GM23338 (cell line): Measurements from ENCODE around the gene ASPG. TPM values are rescaled to one million over a fixed set of nuclear protein-coding genes. Genes with fewer than 3 reads are reported as not detected.

Source experiments
- CREB1 ChIP-seq: fragments of 250-450 bp; sonication (Bioruptor Pico); IDR thresholded peaks from 2 replicates; pipeline ENCODE4 v1.5.0; 2020; ENCODE audit warnings: low read depth, mild to moderate bottlenecking, moderate library complexity
- ETS1 ChIP-seq: IDR thresholded peaks from 2 replicates; pipeline ENCODE4 v1.6.1; 2016; ENCODE audit warnings: antibody characterized with exemption
- EZH2 ChIP-seq: fragments of 200-600 bp; sonication (generic); IDR thresholded peaks from one replicate; pipeline ENCODE4 v1.8.0; 2017; ENCODE audit warnings: antibody characterized with exemption, mild to moderate bottlenecking, low read depth; ENCODE audit not compliant: unreplicated experiment
- JUNB ChIP-seq: IDR thresholded peaks from one replicate; pipeline ENCODE4 v1.6.1; 2016; ENCODE audit warnings: antibody characterized with exemption; ENCODE audit not compliant: unreplicated experiment
- NANOG ChIP-seq: IDR thresholded peaks from 2 replicates; pipeline ENCODE4 v1.6.1; 2016; ENCODE audit warnings: antibody characterized with exemption, borderline replicate concordance
- POLR2AphosphoS5 ChIP-seq: IDR thresholded peaks from 2 replicates; pipeline ENCODE4 v1.6.1; 2016; ENCODE audit warnings: antibody characterized with exemption, low read depth
- STAT1 ChIP-seq: IDR thresholded peaks from one replicate; pipeline ENCODE4 v1.6.1; 2016; ENCODE audit warnings: antibody characterized with exemption; ENCODE audit not compliant: unreplicated experiment
- ZNF114 ChIP-seq: fragments of 250-450 bp; sonication (Bioruptor Pico); IDR thresholded peaks from 2 replicates; pipeline ENCODE4 v1.5.0; 2020; ENCODE audit warnings: mild to moderate bottlenecking, moderate library complexity
- ZNF331 ChIP-seq: fragments of 250-450 bp; sonication (Bioruptor Pico); IDR thresholded peaks from 2 replicates; pipeline ENCODE4 v1.5.0; 2020; ENCODE audit warnings: low read depth, mild to moderate bottlenecking, moderate library complexity
- polyA plus RNA-seq: library from polyadenylated mRNA; unstranded; fragments of >200 nt; fragmentation: Nextera tagmentation; extraction: Ambion mirVana; gene quantifications from 2 replicates; pipeline ENCODE4 v1.2.1, GENCODE V29; 2016
- total RNA-seq: library from RNA; depleted of rRNA; stranded (reverse); fragments of >200 nt; shearing (Covaris generic); gene quantifications from 2 replicates; pipeline ENCODE4 v1.2.3, GENCODE V29; 2014
- TF ChIP-seq, protein P1 (sequence below): IDR thresholded peaks from one replicate; pipeline ENCODE4 v1.6.1; 2018; ENCODE audit warnings: antibody characterized with exemption; ENCODE audit not compliant: unreplicated experiment
- TF ChIP-seq, protein P2 (sequence below), 2 experiments: fragments of 200-600 bp in 1 of 2; sonication (generic) in 1 of 2; conservative IDR thresholded peaks; 2 replicates each; pipeline versions ENCODE4 v1.5.1 to v1.6.1; 2016 to 2017; ENCODE audit warnings: antibody characterized with exemption in 2 of 2, low read depth in 2 of 2, mild to moderate bottlenecking in 2 of 2, moderate library complexity in 1 of 2

Gene ASPG
- total and polyA plus RNA-seq, 2 experiments from 2014 or later = 0.61 to 6.2 TPM

- TF ChIP-seq, protein P1, sequence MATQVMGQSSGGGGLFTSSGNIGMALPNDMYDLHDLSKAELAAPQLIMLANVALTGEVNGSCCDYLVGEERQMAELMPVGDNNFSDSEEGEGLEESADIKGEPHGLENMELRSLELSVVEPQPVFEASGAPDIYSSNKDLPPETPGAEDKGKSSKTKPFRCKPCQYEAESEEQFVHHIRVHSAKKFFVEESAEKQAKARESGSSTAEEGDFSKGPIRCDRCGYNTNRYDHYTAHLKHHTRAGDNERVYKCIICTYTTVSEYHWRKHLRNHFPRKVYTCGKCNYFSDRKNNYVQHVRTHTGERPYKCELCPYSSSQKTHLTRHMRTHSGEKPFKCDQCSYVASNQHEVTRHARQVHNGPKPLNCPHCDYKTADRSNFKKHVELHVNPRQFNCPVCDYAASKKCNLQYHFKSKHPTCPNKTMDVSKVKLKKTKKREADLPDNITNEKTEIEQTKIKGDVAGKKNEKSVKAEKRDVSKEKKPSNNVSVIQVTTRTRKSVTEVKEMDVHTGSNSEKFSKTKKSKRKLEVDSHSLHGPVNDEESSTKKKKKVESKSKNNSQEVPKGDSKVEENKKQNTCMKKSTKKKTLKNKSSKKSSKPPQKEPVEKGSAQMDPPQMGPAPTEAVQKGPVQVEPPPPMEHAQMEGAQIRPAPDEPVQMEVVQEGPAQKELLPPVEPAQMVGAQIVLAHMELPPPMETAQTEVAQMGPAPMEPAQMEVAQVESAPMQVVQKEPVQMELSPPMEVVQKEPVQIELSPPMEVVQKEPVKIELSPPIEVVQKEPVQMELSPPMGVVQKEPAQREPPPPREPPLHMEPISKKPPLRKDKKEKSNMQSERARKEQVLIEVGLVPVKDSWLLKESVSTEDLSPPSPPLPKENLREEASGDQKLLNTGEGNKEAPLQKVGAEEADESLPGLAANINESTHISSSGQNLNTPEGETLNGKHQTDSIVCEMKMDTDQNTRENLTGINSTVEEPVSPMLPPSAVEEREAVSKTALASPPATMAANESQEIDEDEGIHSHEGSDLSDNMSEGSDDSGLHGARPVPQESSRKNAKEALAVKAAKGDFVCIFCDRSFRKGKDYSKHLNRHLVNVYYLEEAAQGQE = no peak
- TF ChIP-seq EZH2 = no peak
- TF ChIP-seq JUNB = no peak
- no peak for TF ChIP-seq NANOG
- TF ChIP-seq ZNF331 = no peak
- TF ChIP-seq, protein P2, sequence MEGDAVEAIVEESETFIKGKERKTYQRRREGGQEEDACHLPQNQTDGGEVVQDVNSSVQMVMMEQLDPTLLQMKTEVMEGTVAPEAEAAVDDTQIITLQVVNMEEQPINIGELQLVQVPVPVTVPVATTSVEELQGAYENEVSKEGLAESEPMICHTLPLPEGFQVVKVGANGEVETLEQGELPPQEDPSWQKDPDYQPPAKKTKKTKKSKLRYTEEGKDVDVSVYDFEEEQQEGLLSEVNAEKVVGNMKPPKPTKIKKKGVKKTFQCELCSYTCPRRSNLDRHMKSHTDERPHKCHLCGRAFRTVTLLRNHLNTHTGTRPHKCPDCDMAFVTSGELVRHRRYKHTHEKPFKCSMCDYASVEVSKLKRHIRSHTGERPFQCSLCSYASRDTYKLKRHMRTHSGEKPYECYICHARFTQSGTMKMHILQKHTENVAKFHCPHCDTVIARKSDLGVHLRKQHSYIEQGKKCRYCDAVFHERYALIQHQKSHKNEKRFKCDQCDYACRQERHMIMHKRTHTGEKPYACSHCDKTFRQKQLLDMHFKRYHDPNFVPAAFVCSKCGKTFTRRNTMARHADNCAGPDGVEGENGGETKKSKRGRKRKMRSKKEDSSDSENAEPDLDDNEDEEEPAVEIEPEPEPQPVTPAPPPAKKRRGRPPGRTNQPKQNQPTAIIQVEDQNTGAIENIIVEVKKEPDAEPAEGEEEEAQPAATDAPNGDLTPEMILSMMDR (conservative IDR thresholded peaks at IDR 0.05; ENCODE audit: low read depth in 2 of 2) = no peak
- no peak for TF ChIP-seq POLR2AphosphoS5
- TF ChIP-seq ZNF114 (CRISPR knock-in tag) = no peak
- TF ChIP-seq STAT1 = no peak
- TF ChIP-seq CREB1 (CRISPR knock-in tag) = no peak
- no peak for TF ChIP-seq ETS1
Measured at GRCh38 chr14:104134061-104134965, 48.8 kb downstream of the ASPG start (continued).
